Prostate gland (tissue), 2 donors: ENCODE data around the gene PIAS1.

Source experiments
- CTCF ChIP-seq, 4 experiments: fragments of 200-600 bp in 2 of 4; fragments of 450-650 bp in 2 of 4; sonication (generic) in 2 of 4; IDR thresholded peaks; 1 replicate in 3 of 4; 2 replicates in 1 of 4; pipeline ENCODE4 v1.5.1; 2016 to 2019; ENCODE audit warnings: antibody characterized with exemption in 4 of 4, mild to moderate bottlenecking in 2 of 4, moderate library complexity in 2 of 4
- POLR2A ChIP-seq: fragments of 450-650 bp; IDR thresholded peaks from one replicate; pipeline ENCODE4 v1.6.1; 2016; ENCODE audit warnings: antibody characterized with exemption, mild to moderate bottlenecking
- POLR2AphosphoS5 ChIP-seq: sonication (generic); formaldehyde crosslinking; IDR thresholded peaks from one replicate; pipeline ENCODE4 v1.6.1; 2017; ENCODE audit warnings: antibody characterized with exemption

GRCh38 chr15:68184616-68185480, 130.7 kb downstream of the PIAS1 start:
- TF ChIP-seq CTCF (IDR thresholded peaks at IDR 0.05) (no peak), POLR2A (no peak), POLR2AphosphoS5 (no peak)
